Measurements from ENCODE around the gene LRRC14B. TPM values are rescaled to one million over a fixed set of nuclear protein-coding genes. Genes with fewer than 3 reads are reported as not detected.

The LRRC14B gene
- polyA plus RNA-seq, 1 of the 3 experiments (the other 2 are of a cell fraction): not detected

- Histone ChIP-seq H3K4me1 (ENCODE audit: control insufficient read depth in 1 of 2, insufficient read depth in 2 of 2, low read depth in 1 of 2, low read length in 1 of 2) (peaks cover 0 to 14% of the 10 kb centered on the region in 2 experiments; a peak in 1 of 4 replicates), H3K4me3 (ENCODE audit: low read depth in 2 of 2, low read length in 1 of 2) (no peak overlapping the region), H3F3A (replicated peaks; ENCODE audit: insufficient read depth) (no peaks in the 10 kb centered on the region), H4K20me1 (ENCODE audit: insufficient read depth) (no peaks in the 10 kb centered on the region), H3K27me3 (ENCODE audit: insufficient read depth) (peaks cover 3% of the 10 kb centered on the region; the same call in 1 of the 2 replicates), H3K9me3 (no peaks in the 10 kb centered on the region), H3K27ac (ENCODE audit: low read depth in 2 of 2, low read length in 1 of 2) (no peak overlapping the region), H3K36me3 (replicated peaks in 1 of 2; ENCODE audit: control insufficient read depth in 1 of 2, insufficient read depth in 2 of 2, low read length in 1 of 2) (no peaks in the 10 kb centered on the region), H3K79me2 (ENCODE audit: insufficient read depth) (no peaks in the 10 kb centered on the region), H3K9ac (no peak overlapping the region), H3K9me2 (no peaks in the 10 kb centered on the region), H3K4me2 (no peak overlapping the region), H2AFZ (ENCODE audit: low read depth) (no peak overlapping the region)
- ChIA-PET CTCF (interaction anchor here (1.6 kb wide), 1 partner anchor 8 kb away, joined by 4 read pairs; no protein-coding TSS in a partner anchor), POLR2A (no interaction called here)
- DNase-seq: no peak
- TF ChIP-seq SMC3 (IDR thresholded peaks at IDR 0.05; ENCODE audit: low read depth, low read length) (no peak), GABPA (IDR thresholded peaks at IDR 0.05; ENCODE audit: low read depth) (no peak), GATA2 (CRISPR knock-in tag; IDR thresholded peaks at IDR 0.05) (no peak), SIN3A (IDR thresholded peaks at IDR 0.05; ENCODE audit: borderline replicate concordance, low read depth, low read length) (no peak), FOXJ3 (CRISPR knock-in tag; IDR thresholded peaks at IDR 0.05) (no peak), NRF1 (IDR thresholded peaks at IDR 0.05; ENCODE audit: low read depth, low read length) (no peak), MEF2A (IDR thresholded peaks at IDR 0.05; ENCODE audit: borderline replicate concordance, low read depth) (no peak), PBX3 (IDR thresholded peaks at IDR 0.05) (no peak), ELF1 (IDR thresholded peaks at IDR 0.05) (no peak), MXI1 (IDR thresholded peaks at IDR 0.05; ENCODE audit: low read depth, low read length) (no peak), POLR2AphosphoS5 (IDR thresholded peaks at IDR 0.05; ENCODE audit: low read depth, low read length) (no peak), TEAD4 (IDR thresholded peaks at IDR 0.05; ENCODE audit: borderline replicate concordance, insufficient read depth) (no peak), JUND (IDR thresholded peaks at IDR 0.05) (no peak)
- TF ChIP-seq, protein P1, sequence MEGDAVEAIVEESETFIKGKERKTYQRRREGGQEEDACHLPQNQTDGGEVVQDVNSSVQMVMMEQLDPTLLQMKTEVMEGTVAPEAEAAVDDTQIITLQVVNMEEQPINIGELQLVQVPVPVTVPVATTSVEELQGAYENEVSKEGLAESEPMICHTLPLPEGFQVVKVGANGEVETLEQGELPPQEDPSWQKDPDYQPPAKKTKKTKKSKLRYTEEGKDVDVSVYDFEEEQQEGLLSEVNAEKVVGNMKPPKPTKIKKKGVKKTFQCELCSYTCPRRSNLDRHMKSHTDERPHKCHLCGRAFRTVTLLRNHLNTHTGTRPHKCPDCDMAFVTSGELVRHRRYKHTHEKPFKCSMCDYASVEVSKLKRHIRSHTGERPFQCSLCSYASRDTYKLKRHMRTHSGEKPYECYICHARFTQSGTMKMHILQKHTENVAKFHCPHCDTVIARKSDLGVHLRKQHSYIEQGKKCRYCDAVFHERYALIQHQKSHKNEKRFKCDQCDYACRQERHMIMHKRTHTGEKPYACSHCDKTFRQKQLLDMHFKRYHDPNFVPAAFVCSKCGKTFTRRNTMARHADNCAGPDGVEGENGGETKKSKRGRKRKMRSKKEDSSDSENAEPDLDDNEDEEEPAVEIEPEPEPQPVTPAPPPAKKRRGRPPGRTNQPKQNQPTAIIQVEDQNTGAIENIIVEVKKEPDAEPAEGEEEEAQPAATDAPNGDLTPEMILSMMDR (IDR thresholded peaks at IDR 0.05): no peak
- TF ChIP-seq, protein P2, sequence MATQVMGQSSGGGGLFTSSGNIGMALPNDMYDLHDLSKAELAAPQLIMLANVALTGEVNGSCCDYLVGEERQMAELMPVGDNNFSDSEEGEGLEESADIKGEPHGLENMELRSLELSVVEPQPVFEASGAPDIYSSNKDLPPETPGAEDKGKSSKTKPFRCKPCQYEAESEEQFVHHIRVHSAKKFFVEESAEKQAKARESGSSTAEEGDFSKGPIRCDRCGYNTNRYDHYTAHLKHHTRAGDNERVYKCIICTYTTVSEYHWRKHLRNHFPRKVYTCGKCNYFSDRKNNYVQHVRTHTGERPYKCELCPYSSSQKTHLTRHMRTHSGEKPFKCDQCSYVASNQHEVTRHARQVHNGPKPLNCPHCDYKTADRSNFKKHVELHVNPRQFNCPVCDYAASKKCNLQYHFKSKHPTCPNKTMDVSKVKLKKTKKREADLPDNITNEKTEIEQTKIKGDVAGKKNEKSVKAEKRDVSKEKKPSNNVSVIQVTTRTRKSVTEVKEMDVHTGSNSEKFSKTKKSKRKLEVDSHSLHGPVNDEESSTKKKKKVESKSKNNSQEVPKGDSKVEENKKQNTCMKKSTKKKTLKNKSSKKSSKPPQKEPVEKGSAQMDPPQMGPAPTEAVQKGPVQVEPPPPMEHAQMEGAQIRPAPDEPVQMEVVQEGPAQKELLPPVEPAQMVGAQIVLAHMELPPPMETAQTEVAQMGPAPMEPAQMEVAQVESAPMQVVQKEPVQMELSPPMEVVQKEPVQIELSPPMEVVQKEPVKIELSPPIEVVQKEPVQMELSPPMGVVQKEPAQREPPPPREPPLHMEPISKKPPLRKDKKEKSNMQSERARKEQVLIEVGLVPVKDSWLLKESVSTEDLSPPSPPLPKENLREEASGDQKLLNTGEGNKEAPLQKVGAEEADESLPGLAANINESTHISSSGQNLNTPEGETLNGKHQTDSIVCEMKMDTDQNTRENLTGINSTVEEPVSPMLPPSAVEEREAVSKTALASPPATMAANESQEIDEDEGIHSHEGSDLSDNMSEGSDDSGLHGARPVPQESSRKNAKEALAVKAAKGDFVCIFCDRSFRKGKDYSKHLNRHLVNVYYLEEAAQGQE (IDR thresholded peaks at IDR 0.05; ENCODE audit: low read depth, low read length): no peak
- TF ChIP-seq, protein P3, sequence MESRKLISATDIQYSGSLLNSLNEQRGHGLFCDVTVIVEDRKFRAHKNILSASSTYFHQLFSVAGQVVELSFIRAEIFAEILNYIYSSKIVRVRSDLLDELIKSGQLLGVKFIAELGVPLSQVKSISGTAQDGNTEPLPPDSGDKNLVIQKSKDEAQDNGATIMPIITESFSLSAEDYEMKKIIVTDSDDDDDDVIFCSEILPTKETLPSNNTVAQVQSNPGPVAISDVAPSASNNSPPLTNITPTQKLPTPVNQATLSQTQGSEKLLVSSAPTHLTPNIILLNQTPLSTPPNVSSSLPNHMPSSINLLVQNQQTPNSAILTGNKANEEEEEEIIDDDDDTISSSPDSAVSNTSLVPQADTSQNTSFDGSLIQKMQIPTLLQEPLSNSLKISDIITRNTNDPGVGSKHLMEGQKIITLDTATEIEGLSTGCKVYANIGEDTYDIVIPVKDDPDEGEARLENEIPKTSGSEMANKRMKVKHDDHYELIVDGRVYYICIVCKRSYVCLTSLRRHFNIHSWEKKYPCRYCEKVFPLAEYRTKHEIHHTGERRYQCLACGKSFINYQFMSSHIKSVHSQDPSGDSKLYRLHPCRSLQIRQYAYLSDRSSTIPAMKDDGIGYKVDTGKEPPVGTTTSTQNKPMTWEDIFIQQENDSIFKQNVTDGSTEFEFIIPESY (IDR thresholded peaks at IDR 0.05; ENCODE audit: borderline replicate concordance, low read depth): no peak
- TF ChIP-seq, protein P4, sequence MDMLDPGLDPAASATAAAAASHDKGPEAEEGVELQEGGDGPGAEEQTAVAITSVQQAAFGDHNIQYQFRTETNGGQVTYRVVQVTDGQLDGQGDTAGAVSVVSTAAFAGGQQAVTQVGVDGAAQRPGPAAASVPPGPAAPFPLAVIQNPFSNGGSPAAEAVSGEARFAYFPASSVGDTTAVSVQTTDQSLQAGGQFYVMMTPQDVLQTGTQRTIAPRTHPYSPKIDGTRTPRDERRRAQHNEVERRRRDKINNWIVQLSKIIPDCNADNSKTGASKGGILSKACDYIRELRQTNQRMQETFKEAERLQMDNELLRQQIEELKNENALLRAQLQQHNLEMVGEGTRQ (IDR thresholded peaks at IDR 0.05; ENCODE audit: borderline replicate concordance, low read depth, low read length): no peak
- WGBS (ENCODE audit: low lambda C conversion rate): 70% methylated on average over 13 of the region's 13 CpGs
These were observed 10.9 kb upstream of the LRRC14B start for GRCh38 chr5:180286-180918.
